Adrenal gland (tissue), 5 donors: ENCODE results near the gene TYMP.

Source experiments
- CTCF ChIP-seq, 6 experiments: fragments of 450-650 bp in 4 of 6; fragments of 200-600 bp in 2 of 6; sonication (generic) in 1 of 6; IDR thresholded peaks; 1 replicate in 5 of 6; 2 replicates in 1 of 6; pipeline versions ENCODE4 v1.5.1 to v1.8.0; 2016 to 2021; ENCODE audit warnings: antibody characterized with exemption in 6 of 6, mild to moderate bottlenecking in 2 of 6, moderate library complexity in 1 of 6
- POLR2A ChIP-seq, 2 donors: fragments of 450-650 bp; IDR thresholded peaks; one replicate each; pipeline ENCODE4 v1.6.1; 2017; ENCODE audit warnings: antibody characterized with exemption in 2 of 2, mild to moderate bottlenecking in 2 of 2, moderate library complexity in 1 of 2
- donor health status: DM: no; HTN: no; CAD: no.

GRCh38 chr22:50521710-50522109 lies 8.1 kb downstream of the TYMP start:
- TF ChIP-seq CTCF (IDR thresholded peaks at IDR 0.05) (no peak), POLR2A (IDR thresholded peaks at IDR 0.05) (no peak)
